Keratinocyte (primary cell): ENCODE data around the gene TRIP12. TPM values are rescaled to one million over a fixed set of nuclear protein-coding genes. Genes with fewer than 3 reads are reported as not detected.

Experiments used
- DNase-seq: peaks from one replicate; pipeline ENCODE4 v3.0.0-alpha.2; 2011; ENCODE audit warnings: low read depth, missing footprints, low spot score
- FAIRE-seq: peaks from 2 replicates; lab custom pipeline; 2011; peaks lifted over from hg19 to GRCh38; lab: Jason Lieb, UNC
- H2AFZ ChIP-seq: 2 replicates; pipeline ENCODE4 v1.6.0; 2012; ENCODE audit warnings: low read length, control low read depth, inconsistent platforms; ENCODE audit not compliant: control insufficient read depth
- H3K27ac ChIP-seq: 2 replicates; pipeline ENCODE4 v1.5.1; 2011; ENCODE audit warnings: low read length; ENCODE audit not compliant: control insufficient read depth, insufficient read depth
- H3K27me3 ChIP-seq: 3 replicates; pipeline ENCODE4 v1.6.0; 2011; ENCODE audit warnings: low read length; ENCODE audit not compliant: control insufficient read depth, insufficient read depth; ENCODE audit errors: extremely low read depth
- H3K36me3 ChIP-seq, 2 experiments: 2 replicates in 1 of 2; 3 replicates in 1 of 2; pipeline ENCODE4 v1.5.1; 2011; ENCODE audit warnings: low read length in 2 of 2, mild to moderate bottlenecking in 1 of 2; ENCODE audit not compliant: control insufficient read depth in 2 of 2, insufficient read depth in 2 of 2; ENCODE audit errors: extremely low read depth in 1 of 2
- H3K4me1 ChIP-seq: 3 replicates; pipeline ENCODE4 v1.5.1; 2011; ENCODE audit warnings: low read length; ENCODE audit not compliant: control insufficient read depth, insufficient read depth; ENCODE audit errors: extremely low read depth
- H3K4me2 ChIP-seq: 3 replicates; pipeline ENCODE4 v1.6.0; 2011; ENCODE audit warnings: low read depth, low read length; ENCODE audit not compliant: control insufficient read depth, insufficient read depth; ENCODE audit errors: extremely low read depth
- H3K4me3 ChIP-seq, 3 experiments: fragments of 200-600 bp in 1 of 3; sonication (generic) in 1 of 3; 2 replicates in 2 of 3; 3 replicates in 1 of 3; pipeline ENCODE4 v1.5.1; 2011 to 2016; ENCODE audit warnings: low read length in 3 of 3, mild to moderate bottlenecking in 3 of 3, control low read depth in 2 of 3, inconsistent platforms in 1 of 3, low read depth in 1 of 3, mixed read lengths in 1 of 3, mixed run types in 1 of 3, moderate library complexity in 1 of 3; ENCODE audit not compliant: control insufficient read depth in 2 of 3, insufficient read depth in 2 of 3; ENCODE audit errors: extremely low read depth in 1 of 3
- H3K79me2 ChIP-seq: 2 replicates; pipeline ENCODE4 v1.6.0; 2012; ENCODE audit warnings: low read length; ENCODE audit not compliant: control insufficient read depth, insufficient read depth
- H3K9ac ChIP-seq: 3 replicates; pipeline ENCODE4 v1.6.0; 2011; ENCODE audit warnings: low read length; ENCODE audit not compliant: control insufficient read depth, insufficient read depth; ENCODE audit errors: extremely low read depth
- H3K9me1 ChIP-seq: 3 replicates; pipeline ENCODE4 v1.6.0; 2011; ENCODE audit warnings: low read length; ENCODE audit not compliant: control insufficient read depth, insufficient read depth; ENCODE audit errors: extremely low read depth
- H3K9me3 ChIP-seq: 2 replicates; pipeline ENCODE4 v1.5.1; 2012; ENCODE audit warnings: low read depth, low read length; ENCODE audit not compliant: control insufficient read depth
- H4K20me1 ChIP-seq: 3 replicates; pipeline ENCODE4 v1.6.0; 2011; ENCODE audit warnings: low read length; ENCODE audit not compliant: control insufficient read depth, insufficient read depth; ENCODE audit errors: extremely low read depth
- CTCF ChIP-seq, 3 experiments: IDR thresholded peaks in 1 of 3; conservative IDR thresholded peaks in 1 of 3; optimal IDR thresholded peaks in 1 of 3; 2 replicates in 2 of 3; 3 replicates in 1 of 3; pipeline versions ENCODE3 to v1.5.1; 2011; ENCODE audit warnings: low read length in 3 of 3, mild to moderate bottlenecking in 3 of 3, moderate library complexity in 2 of 3, control low read depth in 1 of 3, inconsistent platforms in 1 of 3; ENCODE audit not compliant: insufficient read depth in 2 of 3; ENCODE audit errors: extremely low read depth in 1 of 3
- EZH2 ChIP-seq: IDR thresholded peaks from one replicate; pipeline ENCODE4 v1.6.1; 2012; ENCODE audit warnings: inconsistent platforms, mild to moderate bottlenecking, low read length, moderate library complexity
- dilution Hi-C: fragments of 300-500 bp; cut with MboI; formaldehyde crosslinking; loops from one replicate; pipeline ENCODE4 v1.7.0; 2020; ENCODE audit warnings: low sequenced_read_pairs; ENCODE audit not compliant: extremely low pct_ligation_motif_present
- polyA plus RNA-seq, 5 experiments: library from polyadenylated mRNA; depleted of rRNA in 3 of 5; stranded (reverse) in 3 of 5; stranded (forward) in 1 of 5; unstranded in 1 of 5; fragments of >200 nt; gene quantifications; 1 replicate in 1 of 5; 2 replicates in 3 of 5; 3 replicates in 1 of 5; pipeline versions ENCODE4 v1.2.1 to v1.2.3, GENCODE V29; 2011 to 2012; ENCODE audit warnings: missing spikeins in 2 of 5, low read depth in 1 of 5, low replicate concordance in 1 of 5

The TRIP12 gene
- polyA plus RNA-seq, 1 donor (not counting 4 experiments of a cell fraction or from before 2014, with no cell fraction given): 123 TPM

- Histone ChIP-seq H3K9ac (no peak overlapping the region), H3K9me1 (no peaks in the 10 kb centered on the region), H3K79me2 (no peaks in the 10 kb centered on the region), H3K27ac (no peak overlapping the region), H4K20me1 (no peaks in the 10 kb centered on the region), H3K27me3 (no peaks in the 10 kb centered on the region), H3K36me3 (no peaks in the 10 kb centered on the region), H3K9me3 (no peaks in the 10 kb centered on the region), H3K4me2 (no peak overlapping the region), H2AFZ (no peak overlapping the region), H3K4me1 (no peaks in the 10 kb centered on the region), H3K4me3 (no peak overlapping the region)
- DNase-seq: no peak
- dilution Hi-C loops: no loop called here
- TF ChIP-seq CTCF (optimal IDR thresholded peaks at IDR 0.05 in 1 of 3, IDR thresholded peaks at IDR 0.05 in 1 of 3, conservative IDR thresholded peaks at IDR 0.05 in 1 of 3; ENCODE audit: extremely low read depth in 1 of 3, insufficient read depth in 2 of 3, low read length in 3 of 3) (no peak), EZH2 (no peak)
- FAIRE-seq: no peak
These were observed 193.4 kb downstream of the TRIP12 start for GRCh38 chr2:229728370-229728769.

- Histone ChIP-seq H3K79me2 (no peaks in the 10 kb centered on the region), H3K4me3 (no peak overlapping the region), H3K4me2 (no peak overlapping the region), H2AFZ (no peak overlapping the region), H3K36me3 (no peaks in the 10 kb centered on the region), H3K9ac (no peak overlapping the region), H4K20me1 (no peaks in the 10 kb centered on the region), H3K27me3 (no peaks in the 10 kb centered on the region), H3K27ac (no peak overlapping the region), H3K4me1 (no peaks in the 10 kb centered on the region), H3K9me3 (no peaks in the 10 kb centered on the region), H3K9me1 (no peaks in the 10 kb centered on the region)
- FAIRE-seq (no peak), DNase-seq (no peak)
- TF ChIP-seq CTCF (optimal IDR thresholded peaks at IDR 0.05 in 1 of 3, IDR thresholded peaks at IDR 0.05 in 1 of 3, conservative IDR thresholded peaks at IDR 0.05 in 1 of 3; ENCODE audit: extremely low read depth in 1 of 3, insufficient read depth in 2 of 3, low read length in 3 of 3): no peak
- no peak for TF ChIP-seq EZH2
- dilution Hi-C loops: no loop called here
These were observed 195.2 kb downstream of the TRIP12 start for GRCh38 chr2:229726643-229727042.
